Mesendoderm (in vitro differentiated cells): ENCODE results near the gene LRRC37B.
"Not testable (repeated sequence)": the region's sequence is repeated elsewhere in the genome, so short reads cannot be mapped to it uniquely, and the experiment has no call there.

Experiments used
- DNase-seq: peaks from one replicate; pipeline ENCODE4 v3.0.0; 2013
- H2AK5ac ChIP-seq: 2 replicates; pipeline ENCODE4 v1.6.1; 2013; ENCODE audit warnings: low read length, inconsistent platforms
- H2BK120ac ChIP-seq: 2 replicates; pipeline ENCODE4 v1.6.1; 2013; ENCODE audit warnings: low read depth, mild to moderate bottlenecking, low read length, moderate library complexity, mixed read lengths
- H2BK15ac ChIP-seq: replicated peaks from 2 replicates; pipeline ENCODE4 v1.6.1; 2013; ENCODE audit warnings: low read depth, mild to moderate bottlenecking, moderate library complexity
- H2BK5ac ChIP-seq: 2 replicates; pipeline ENCODE4 v1.6.1; 2013; ENCODE audit warnings: low read length, inconsistent platforms
- H3K18ac ChIP-seq: 2 replicates; pipeline ENCODE4 v1.6.1; 2013; ENCODE audit warnings: mild to moderate bottlenecking, low read length, mixed read lengths
- H3K23ac ChIP-seq: one replicate; pipeline ENCODE4 v1.6.1; 2013; ENCODE audit warnings: low read length
- H3K27ac ChIP-seq: 2 replicates; pipeline ENCODE4 v1.5.1; 2013; ENCODE audit warnings: low read depth, mild to moderate bottlenecking, inconsistent platforms, low read length, moderate library complexity
- H3K27me3 ChIP-seq: 2 replicates; pipeline ENCODE4 v1.6.1; 2013; ENCODE audit warnings: low read length, control low read depth, mild to moderate bottlenecking, inconsistent platforms; ENCODE audit not compliant: insufficient read depth, poor library complexity
- H3K36me3 ChIP-seq: 2 replicates; pipeline ENCODE4 v1.6.1; 2013; ENCODE audit warnings: low read length, inconsistent platforms; ENCODE audit not compliant: control insufficient read depth, insufficient read depth
- H3K4ac ChIP-seq: one replicate; pipeline ENCODE4 v1.6.1; 2013; ENCODE audit warnings: low read depth, mild to moderate bottlenecking, low read length, moderate library complexity
- H3K4me1 ChIP-seq: 2 replicates; pipeline ENCODE4 v1.6.1; 2013; ENCODE audit warnings: low read depth, low read length, inconsistent platforms; ENCODE audit not compliant: control insufficient read depth
- H3K4me2 ChIP-seq: 2 replicates; pipeline ENCODE4 v1.6.1; 2013; ENCODE audit warnings: low read length
- H3K4me3 ChIP-seq: 2 replicates; pipeline ENCODE4 v1.5.1; 2013; ENCODE audit warnings: mild to moderate bottlenecking, low read length
- H3K56ac ChIP-seq: one replicate; pipeline ENCODE4 v1.6.1; 2013; ENCODE audit warnings: low read length
- H3K79me1 ChIP-seq: 2 replicates; pipeline ENCODE4 v1.6.1; 2013; ENCODE audit warnings: low read length, inconsistent platforms
- H3K79me2 ChIP-seq: 2 replicates; pipeline ENCODE4 v1.6.1; 2013; ENCODE audit warnings: mild to moderate bottlenecking, low read length; ENCODE audit not compliant: control insufficient read depth, insufficient read depth
- H3K9ac ChIP-seq: 2 replicates; pipeline ENCODE4 v1.6.1; 2013; ENCODE audit warnings: low read length, inconsistent platforms
- H4K5ac ChIP-seq: one replicate; pipeline ENCODE4 v1.6.1; 2013; ENCODE audit warnings: low read length
- H4K8ac ChIP-seq: one replicate; pipeline ENCODE4 v1.6.1; 2013; ENCODE audit warnings: low read depth, mild to moderate bottlenecking, control low read depth, low read length, moderate library complexity
- WGBS: extraction: QIAGEN DNeasy Blood & Tissue Kit; methylation state at CpG from one replicate; pipeline ENCODE4 v1.1.7; 2013; ENCODE audit warnings: low lambda C conversion rate, missing lambda C conversion rate; ENCODE audit not compliant: insufficient coverage; ENCODE audit errors: extremely low coverage; 5-methylcytosine and 5-hydroxymethylcytosine counted together

Gene LRRC37B

DNA sequence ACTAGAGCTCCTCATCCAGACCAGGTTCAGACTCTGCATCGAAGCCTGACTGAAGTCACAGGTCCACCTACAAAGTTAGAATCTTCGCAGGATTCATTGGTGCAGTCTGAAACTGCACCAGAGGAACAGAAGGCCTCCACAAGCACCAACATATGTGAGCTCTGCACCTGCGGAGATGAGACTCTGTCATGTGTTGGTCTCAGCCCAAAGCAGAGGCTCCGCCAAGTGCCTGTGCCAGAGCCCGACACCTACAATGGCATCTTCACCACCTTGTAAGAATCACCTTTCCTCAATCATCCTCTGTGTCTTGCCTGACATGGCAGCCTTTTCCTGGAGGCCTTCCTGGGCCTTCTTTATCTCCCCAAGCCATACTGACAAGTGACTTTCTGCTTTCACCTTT, 15.4 kb downstream of the LRRC37B start:
- H2BK120ac ChIP-seq, H3K79me2 ChIP-seq, H2BK5ac ChIP-seq, H2AK5ac ChIP-seq, H3K9ac ChIP-seq, H3K36me3 ChIP-seq, H3K79me1 ChIP-seq, H4K5ac ChIP-seq, H3K27me3 ChIP-seq, H3K4me2 ChIP-seq, H3K4ac ChIP-seq, H4K8ac ChIP-seq, DNase-seq, H3K56ac ChIP-seq, H3K4me1 ChIP-seq, H3K4me3 ChIP-seq, H3K23ac ChIP-seq, H3K27ac ChIP-seq, H3K18ac ChIP-seq, H2BK15ac ChIP-seq: not testable (repeated sequence)
- no CpG with 5 or more reads among the region's 5 CpGs for WGBS

DNA sequence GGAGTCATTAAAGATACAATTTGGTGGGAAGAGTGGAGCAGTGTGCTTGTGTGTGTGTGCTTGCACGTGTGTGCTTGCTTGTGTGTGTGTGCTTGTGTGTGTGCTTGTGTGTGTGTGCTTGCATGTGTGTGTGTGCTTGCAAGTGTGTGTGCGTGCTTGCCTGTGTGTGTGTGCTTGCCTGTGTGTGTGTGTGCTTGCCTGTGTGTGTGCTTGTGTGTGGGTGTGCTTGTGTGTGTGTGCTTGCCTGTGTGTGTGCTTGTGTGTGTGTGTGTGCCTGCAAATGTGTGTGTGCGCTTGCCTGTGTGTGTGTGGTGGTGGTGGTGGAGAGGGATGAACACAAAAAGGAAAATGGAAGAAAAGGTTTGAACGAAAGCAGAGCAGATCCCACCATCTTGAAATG, 20.1 kb downstream of the LRRC37B start:
- not testable (repeated sequence) for H3K4me3 ChIP-seq, H4K5ac ChIP-seq, H3K4me1 ChIP-seq

DNA sequence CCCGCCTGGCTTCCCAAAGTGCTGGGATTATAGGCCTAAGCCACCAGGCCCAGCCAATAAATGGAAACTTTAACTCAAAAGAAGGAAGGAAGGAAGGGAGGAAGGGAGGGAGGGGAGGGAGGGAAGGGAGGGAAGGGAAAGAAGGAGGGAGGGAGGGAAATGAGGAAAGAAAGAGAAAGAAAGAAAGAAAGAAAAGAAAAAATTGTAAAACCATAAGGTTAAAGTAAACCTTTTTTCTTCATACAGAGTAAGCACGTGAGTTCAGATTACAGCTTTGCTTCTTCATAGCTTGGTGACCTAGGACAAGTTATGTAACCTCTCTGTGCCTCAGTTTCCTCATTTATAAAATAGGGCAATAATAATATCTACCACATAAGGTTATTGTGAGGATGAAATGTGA, 26.0 kb downstream of the LRRC37B start:
- H3K56ac ChIP-seq = no peak overlapping the region
- H3K18ac ChIP-seq = no peak overlapping the region
- no peak overlapping the region for H3K4me3 ChIP-seq
- H4K5ac ChIP-seq = no peak overlapping the region
- H4K8ac ChIP-seq = no peak overlapping the region
- no CpG with 5 or more reads among the region's 2 CpGs for WGBS
- no peak for DNase-seq
- H3K27ac ChIP-seq = no peak overlapping the region
- no peaks in the 10 kb centered on the region for H3K4me1 ChIP-seq
- H3K79me1 ChIP-seq = no peaks in the 10 kb centered on the region
- H2BK120ac ChIP-seq = no peak overlapping the region
- no peaks in the 10 kb centered on the region for H3K79me2 ChIP-seq
- H2BK5ac ChIP-seq = no peak overlapping the region
- H3K4ac ChIP-seq = no peak overlapping the region
- no peak overlapping the region for H2AK5ac ChIP-seq
- no peak overlapping the region for H3K4me2 ChIP-seq
- no peaks in the 10 kb centered on the region for H3K27me3 ChIP-seq
- H3K9ac ChIP-seq = no peak overlapping the region
- H3K36me3 ChIP-seq = no peaks in the 10 kb centered on the region
- no peak overlapping the region for H2BK15ac ChIP-seq
- no peak overlapping the region for H3K23ac ChIP-seq

More for the DNA sequence above, 20.1 kb downstream of the LRRC37B start:
- not testable (repeated sequence) for H2BK5ac ChIP-seq, H2AK5ac ChIP-seq, H3K36me3 ChIP-seq, H3K4me2 ChIP-seq, H2BK120ac ChIP-seq, H3K79me2 ChIP-seq, H2BK15ac ChIP-seq, H3K18ac ChIP-seq, H3K23ac ChIP-seq, H3K4ac ChIP-seq, DNase-seq, H3K27ac ChIP-seq, H3K79me1 ChIP-seq, H3K9ac ChIP-seq, H4K8ac ChIP-seq, H3K27me3 ChIP-seq, H3K56ac ChIP-seq
- no CpG with 5 or more reads among the region's 4 CpGs for WGBS

DNA sequence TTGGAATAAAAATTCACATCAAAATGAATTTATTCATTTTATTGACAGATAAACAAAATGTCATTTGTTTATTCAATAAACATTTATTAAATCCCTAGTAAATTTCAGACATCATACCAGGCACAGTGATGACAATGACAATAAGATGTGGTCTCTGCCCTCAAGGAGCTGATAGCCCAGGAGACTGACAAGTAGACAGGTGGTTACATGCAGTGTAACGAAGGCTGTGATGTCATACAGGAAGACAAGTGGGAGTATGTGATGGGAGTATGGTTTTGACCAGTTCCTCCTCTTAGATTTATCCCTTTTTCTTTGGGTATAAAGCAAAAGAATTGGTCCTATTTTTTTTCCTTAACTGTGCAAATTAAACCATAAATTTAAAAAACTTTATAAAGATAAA, 26.6 kb downstream of the LRRC37B start:
- H3K79me2 ChIP-seq, H3K56ac ChIP-seq, H2BK5ac ChIP-seq, H3K4me2 ChIP-seq, H4K8ac ChIP-seq, H2AK5ac ChIP-seq, H4K5ac ChIP-seq, H3K27me3 ChIP-seq, H3K4ac ChIP-seq, H3K4me3 ChIP-seq, H3K79me1 ChIP-seq, H3K18ac ChIP-seq, H2BK120ac ChIP-seq, DNase-seq, H3K9ac ChIP-seq, H2BK15ac ChIP-seq, H3K4me1 ChIP-seq, H3K27ac ChIP-seq, H3K23ac ChIP-seq, H3K36me3 ChIP-seq: not testable (repeated sequence)
- WGBS = no CpG with 5 or more reads among the region's 1 CpG

DNA sequence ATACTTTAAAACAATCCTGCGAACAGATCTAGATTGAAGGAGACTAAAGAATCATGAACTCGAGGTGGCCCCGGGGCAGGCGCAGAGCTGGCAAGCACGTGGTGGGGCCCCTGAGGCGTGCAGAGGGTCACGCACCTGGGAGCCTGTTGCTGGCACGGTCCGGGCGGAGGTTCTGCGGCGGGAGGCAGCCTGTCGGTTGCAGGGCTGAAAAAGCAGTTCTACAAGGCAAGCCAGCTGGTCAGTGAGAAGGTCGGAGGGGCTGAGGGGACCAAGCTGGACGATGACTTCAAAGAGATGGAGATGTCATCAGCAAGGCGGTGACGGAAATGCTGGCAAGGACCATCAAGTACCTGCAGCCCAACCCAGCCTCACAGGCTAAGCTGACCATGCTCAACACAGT, 33.1 kb downstream of the LRRC37B start:
- H2BK15ac ChIP-seq, H2AK5ac ChIP-seq, H4K8ac ChIP-seq, H3K23ac ChIP-seq, H3K9ac ChIP-seq, H3K4me3 ChIP-seq, H3K79me1 ChIP-seq, H3K79me2 ChIP-seq, DNase-seq, H2BK120ac ChIP-seq, H3K36me3 ChIP-seq, H3K56ac ChIP-seq, H4K5ac ChIP-seq, H3K27me3 ChIP-seq, H3K4me1 ChIP-seq, H2BK5ac ChIP-seq, H3K27ac ChIP-seq, H3K18ac ChIP-seq, H3K4me2 ChIP-seq, H3K4ac ChIP-seq: not testable (repeated sequence)
- no CpG with 5 or more reads among the region's 17 CpGs for WGBS

DNA sequence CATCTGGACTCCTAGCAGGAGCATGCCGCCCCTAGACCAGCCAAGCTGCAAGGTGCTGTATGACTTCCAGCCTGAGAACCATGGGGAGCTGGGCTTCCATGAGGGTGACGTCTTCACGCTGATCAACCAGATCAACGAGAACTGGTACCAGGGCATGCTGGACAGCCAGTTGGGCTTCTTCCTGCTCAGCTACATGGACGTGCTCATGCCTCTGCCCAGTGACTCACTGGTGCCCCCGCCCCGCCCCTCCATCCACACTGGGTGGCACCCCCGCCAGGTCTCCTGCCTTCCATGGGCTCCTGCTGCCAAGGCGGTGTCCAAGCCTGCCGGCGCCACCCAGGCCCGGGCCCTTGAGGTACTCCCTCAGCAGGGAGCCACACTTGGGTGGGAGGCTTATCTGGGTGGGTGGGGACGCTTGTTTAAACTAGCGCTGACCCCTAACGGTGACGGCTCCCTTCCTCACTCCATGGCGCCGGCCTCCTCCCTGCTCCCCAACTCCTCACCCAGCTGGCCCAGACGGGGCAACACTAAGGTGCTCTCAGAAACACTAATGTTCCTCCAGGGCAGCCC, 34.2 kb downstream of the LRRC37B start:
- H4K5ac ChIP-seq, H2AK5ac ChIP-seq, H3K56ac ChIP-seq, H3K79me2 ChIP-seq, H3K18ac ChIP-seq, H3K27me3 ChIP-seq, H3K4me2 ChIP-seq, H2BK5ac ChIP-seq, H2BK120ac ChIP-seq, H3K79me1 ChIP-seq, H3K27ac ChIP-seq, H3K9ac ChIP-seq, H2BK15ac ChIP-seq, H4K8ac ChIP-seq, H3K23ac ChIP-seq, DNase-seq, H3K4me1 ChIP-seq, H3K36me3 ChIP-seq, H3K4ac ChIP-seq, H3K4me3 ChIP-seq: not testable (repeated sequence)
- WGBS = no CpG with 5 or more reads among the region's 19 CpGs
